GM18907 (cell line): ENCODE data around the gene ZFTA.
"Not testable (repeated sequence)": the region's sequence is repeated elsewhere in the genome, so short reads cannot be mapped to it uniquely, and the experiment has no call there.

Experiments
- ATAC-seq: cut with Tn5 transposase; IDR thresholded peaks from one replicate; pipeline ENCODE4 v1.9.1; 2021; ENCODE audit warnings: mild to moderate bottlenecking, moderate library complexity; ENCODE audit not compliant: unreplicated experiment

ZFTA gene

DNA sequence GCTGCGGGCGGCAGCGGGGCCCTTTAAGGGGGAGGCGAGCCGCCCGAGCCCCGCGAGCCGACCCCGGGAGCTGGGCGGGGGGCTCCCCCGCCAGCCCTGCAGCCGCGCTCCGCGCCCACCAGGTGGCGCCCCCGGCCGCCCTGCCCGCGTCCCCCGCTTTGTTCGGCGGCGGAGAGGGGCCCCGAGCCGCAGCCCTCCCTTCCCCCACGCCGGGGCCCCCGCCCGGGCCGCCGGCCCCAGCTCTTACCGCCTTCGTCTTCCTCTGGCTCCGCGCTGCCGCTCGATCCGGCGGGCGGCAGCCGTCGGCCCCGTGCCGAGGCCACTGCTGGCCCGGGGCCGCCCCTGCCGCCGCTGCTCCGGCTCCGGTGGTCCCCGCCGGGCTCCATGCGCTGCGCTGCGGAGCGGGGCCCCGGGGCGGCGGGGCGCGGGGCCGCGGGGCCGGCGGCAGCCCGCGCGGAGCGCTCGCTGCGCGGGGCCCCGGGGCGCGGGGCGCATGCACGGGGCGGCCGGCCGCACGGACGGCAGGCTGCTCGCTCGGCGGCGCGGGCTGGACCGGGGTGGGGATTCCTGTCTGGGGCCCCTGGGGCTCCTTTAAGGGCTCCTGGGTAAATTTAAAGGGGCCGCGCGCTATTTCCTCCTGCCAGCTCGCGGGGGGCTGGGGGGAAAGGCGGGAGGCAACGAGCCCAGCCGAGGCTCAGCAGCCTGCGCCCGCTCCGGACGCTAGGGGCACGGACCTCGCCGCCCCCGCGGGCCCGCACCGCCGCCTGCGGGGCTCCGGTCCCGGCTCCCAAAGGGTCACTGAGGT, at the start of gene ZFTA:
Gene ZFTA (minus strand): TSS at position 539 of the 805 bp plus-strand sequence. CDS start 153 bp downstream, at position 386.
- ATAC-seq: peak; percentile 53

DNA sequence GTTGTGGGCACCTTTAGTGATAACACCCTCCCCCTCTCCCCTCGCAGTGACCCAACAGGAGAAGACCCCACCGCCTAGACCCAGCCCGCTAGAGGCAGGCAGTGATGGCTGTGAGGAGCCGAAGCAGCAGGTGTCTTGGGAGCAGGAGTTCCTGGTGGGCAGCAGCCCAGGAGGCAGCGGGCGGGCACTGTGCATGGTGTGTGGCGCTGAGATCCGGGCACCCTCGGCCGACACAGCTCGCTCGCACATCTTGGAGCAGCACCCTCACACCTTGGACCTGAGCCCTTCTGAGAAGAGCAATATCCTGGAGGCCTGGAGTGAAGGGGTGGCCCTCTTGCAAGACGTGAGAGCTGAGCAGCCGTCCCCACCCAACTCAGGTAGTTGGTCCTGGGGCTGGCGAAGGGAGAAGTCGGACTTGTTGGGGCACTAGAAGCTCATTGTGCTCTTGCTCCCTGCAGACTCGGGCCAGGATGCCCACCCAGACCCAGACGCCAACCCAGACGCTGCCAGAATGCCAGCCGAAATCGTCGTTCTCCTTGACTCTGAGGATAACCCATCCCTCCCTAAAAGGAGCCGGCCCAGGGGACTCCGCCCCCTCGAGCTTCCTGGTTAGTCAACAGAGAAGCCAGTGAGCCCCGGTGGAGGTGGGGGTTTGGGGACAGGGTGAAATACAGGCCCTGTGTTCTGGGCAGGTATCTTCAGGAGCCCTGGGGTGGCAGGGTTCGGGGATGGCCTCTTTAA, 49.4 kb upstream of the ZFTA start:
- ATAC-seq: no peak

- ATAC-seq: no peak
Observed at GRCh38 chr11:63816732-63817131, 48.2 kb upstream of the ZFTA start.

- ATAC-seq: no peak
Observed at GRCh38 chr11:63816166-63816565, 47.6 kb upstream of the ZFTA start.

DNA sequence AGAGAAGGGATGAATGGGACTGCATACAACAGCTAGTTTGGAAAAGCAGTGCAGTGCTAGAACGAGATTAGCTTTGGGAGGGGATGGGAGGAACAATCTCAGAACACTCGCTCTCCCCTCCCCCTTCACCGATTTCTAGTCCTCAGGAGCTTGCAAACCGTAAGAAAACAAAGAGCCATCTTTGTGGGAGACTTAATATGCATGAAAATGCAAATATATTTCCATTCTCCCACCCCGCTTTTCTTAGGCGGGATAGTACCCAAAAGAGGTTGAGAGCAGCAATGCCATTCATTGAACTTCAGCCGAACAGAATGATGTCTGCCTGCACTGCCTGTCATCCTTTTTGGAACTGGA, 45.8 kb upstream of the ZFTA start:
- no peak for ATAC-seq

- peak; percentile 47 for ATAC-seq
Observed at GRCh38 chr11:63813563-63814382, 45.2 kb upstream of the ZFTA start.

GRCh38 chr11:63813035-63813562, 44.5 kb upstream of the ZFTA start, which contains the start of gene SPINDOC:
SPINDOC (plus strand) TSS chr11:63813456; CDS start chr11:63813687, 231 bp downstream.
- ATAC-seq: peak; percentile 82

DNA sequence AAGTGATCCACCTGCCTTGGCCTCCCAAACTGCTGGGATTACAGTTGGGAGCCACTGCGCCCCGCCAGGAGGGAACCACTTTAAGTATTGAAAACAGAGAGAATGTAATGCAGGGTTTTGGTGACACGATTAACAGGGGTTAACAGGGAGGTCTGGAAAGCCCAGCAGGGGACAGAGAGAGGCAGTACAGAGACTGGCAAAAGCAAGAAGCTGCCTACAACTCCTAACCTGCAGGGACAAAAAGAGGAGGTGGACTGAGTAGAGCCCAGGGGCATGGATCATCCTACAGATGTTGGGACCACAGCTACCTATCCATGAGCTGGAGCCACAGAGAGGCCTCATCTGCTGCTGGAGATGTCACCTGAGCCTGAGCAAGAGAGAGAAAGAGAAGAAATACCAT, 42.9 kb upstream of the ZFTA start:
- no peak for ATAC-seq

- ATAC-seq: not testable (repeated sequence)
Observed at GRCh38 chr11:63810383-63810782, 41.8 kb upstream of the ZFTA start.

DNA sequence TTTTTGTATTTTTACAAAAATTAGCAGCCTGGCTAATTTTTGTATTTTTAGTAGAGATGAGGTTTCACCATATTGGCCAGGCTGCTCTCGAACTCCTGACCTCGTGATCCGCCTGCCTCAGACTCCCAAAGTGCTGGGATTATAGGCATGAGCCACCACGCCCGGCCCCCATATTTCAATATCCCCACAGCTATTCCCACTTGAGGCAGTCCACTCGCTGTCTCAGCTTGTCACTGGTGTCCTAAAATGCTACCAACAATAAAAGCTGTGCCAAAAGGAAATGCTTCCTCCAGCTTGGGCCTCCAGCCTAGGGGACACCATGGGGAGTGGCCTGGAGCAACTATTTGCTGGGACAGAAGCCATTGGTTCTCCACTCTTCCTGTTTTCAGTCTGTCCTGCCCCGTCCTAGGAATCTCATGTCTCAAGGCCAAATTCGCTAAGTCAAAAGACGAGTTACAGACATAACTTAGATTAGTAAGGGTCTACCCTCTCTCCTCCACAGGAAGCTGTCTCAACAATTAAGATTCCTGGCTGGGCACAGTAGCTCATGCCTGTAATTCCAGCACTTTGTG, 37.4 kb upstream of the ZFTA start:
- ATAC-seq: no peak

GRCh38 chr11:63804259-63804658, 35.7 kb upstream of the ZFTA start:
- no peak for ATAC-seq

DNA sequence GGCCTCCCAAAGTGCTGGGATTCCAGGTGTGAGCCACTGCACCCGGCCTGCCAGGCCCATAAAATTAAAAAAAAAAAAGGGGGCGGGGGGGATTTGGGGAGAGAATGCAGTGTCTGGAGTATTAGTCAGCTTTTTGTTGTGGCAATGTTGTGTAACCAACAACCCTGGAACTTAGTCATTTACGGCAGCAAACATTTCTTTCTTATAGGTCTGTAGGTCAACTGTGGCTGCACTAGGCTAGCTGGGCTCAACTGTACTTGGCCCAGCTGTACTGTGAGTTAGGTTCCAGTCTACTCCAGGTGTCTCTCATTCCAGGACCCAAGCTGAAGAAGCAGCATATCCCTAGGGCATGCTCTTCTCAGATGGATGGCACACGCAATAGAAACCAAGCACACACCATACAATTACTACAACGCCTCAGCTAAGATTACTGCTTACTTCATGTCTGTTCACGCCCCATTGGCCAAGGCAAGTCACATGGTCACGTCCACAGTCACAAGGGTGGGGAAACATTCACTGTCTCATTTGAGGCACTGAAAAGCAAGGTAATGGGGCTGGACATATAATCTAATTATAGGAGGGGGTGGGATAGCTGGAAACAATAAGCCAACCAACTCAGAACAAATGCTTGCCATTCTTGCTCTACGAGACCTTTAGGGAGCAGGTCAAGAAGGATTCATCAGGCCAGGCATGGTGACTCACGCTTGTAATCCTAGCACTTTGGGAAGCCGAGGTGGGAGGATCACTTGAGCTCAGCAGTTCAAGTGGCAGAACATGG, 34.3 kb upstream of the ZFTA start:
- no peak for ATAC-seq

DNA sequence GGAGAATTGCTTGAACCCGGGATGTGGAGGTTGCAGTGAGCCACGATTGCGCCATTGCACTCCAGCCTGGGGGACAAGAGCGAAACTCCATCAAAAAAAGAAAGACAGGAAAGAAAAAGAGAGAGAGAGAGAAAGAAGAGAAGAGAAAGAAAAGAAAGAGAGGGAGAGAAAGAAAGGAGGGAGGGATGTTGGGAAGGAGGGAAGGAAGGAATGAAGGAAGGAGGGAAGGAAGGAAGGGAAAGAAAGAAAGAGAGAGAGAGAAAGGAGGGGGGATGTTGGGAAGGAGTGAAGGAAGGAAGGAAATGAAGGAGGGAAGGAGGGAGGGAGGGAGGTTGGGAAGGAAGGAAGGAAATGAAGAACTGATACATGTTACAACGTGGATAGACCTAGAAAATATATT, 32.3 kb upstream of the ZFTA start:
- ATAC-seq: no peak

DNA sequence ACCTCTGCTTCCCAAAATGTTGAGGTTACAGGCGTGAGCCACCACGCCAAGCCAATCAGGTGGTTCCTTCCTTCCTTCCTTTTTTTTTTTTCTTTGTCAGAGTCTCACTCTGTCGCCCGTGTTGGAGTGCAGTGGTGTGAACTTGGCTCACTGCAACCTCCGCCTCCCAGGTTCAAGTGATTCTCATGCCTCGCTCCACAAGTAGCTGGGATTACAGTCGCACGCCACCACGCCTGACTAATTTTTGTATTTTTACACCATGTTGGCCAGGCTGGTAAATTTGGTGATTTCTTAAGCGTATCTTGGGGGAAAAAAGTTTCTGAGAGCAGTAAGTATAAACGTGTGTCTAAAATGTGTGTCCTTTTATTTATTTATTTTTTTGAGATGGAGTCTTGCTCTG, 26.5 kb upstream of the ZFTA start:
- ATAC-seq: no peak

GRCh38 chr11:63793161-63793560, 24.6 kb upstream of the ZFTA start:
- ATAC-seq: no peak

- no peak for ATAC-seq
Observed at GRCh38 chr11:63791495-63792167, 23.1 kb upstream of the ZFTA start.

GRCh38 chr11:63785823-63786222, 17.2 kb upstream of the ZFTA start:
- ATAC-seq: no peak

DNA sequence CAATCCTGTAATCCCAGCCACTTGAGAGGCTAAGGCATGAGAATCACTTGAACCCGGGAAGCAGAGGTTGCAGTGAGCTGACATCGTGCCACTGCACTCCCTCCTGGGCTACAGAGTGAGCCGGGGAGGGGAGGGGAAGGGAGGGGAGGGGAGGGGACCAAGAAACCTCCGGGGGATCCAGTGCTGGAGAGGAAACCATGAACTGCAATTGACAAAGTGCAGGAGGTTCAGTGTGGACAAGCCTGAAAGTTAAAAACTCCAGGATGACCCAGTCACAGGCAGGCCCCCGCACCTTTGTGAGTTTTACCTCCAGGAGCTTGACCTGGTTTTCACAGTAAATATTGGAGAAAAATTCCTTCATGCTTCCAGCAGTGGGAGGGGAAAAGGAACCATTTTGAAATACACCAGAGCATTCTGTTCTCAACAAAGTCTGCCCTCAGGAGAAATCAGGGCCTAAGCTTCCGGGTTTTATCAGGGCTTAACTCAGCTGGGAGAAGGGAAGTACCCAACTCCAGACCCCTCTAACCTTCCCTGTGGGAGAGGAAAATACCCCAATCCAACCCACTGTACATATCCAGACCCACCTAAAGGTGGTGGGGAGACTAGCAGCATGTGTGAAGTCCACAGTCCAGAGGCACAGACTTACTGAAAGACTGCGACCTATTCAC, 15.5 kb upstream of the ZFTA start:
- no peak for ATAC-seq

GRCh38 chr11:63782749-63783148, 14.2 kb upstream of the ZFTA start:
- no peak for ATAC-seq
